ENCODE results near the gene ITGA3. TPM values are rescaled to one million over a fixed set of nuclear protein-coding genes. Genes with fewer than 3 reads are reported as not detected.

Gene ITGA3
- total RNA-seq, 1 experiment from 2014 or later, result 392 TPM

DNA sequence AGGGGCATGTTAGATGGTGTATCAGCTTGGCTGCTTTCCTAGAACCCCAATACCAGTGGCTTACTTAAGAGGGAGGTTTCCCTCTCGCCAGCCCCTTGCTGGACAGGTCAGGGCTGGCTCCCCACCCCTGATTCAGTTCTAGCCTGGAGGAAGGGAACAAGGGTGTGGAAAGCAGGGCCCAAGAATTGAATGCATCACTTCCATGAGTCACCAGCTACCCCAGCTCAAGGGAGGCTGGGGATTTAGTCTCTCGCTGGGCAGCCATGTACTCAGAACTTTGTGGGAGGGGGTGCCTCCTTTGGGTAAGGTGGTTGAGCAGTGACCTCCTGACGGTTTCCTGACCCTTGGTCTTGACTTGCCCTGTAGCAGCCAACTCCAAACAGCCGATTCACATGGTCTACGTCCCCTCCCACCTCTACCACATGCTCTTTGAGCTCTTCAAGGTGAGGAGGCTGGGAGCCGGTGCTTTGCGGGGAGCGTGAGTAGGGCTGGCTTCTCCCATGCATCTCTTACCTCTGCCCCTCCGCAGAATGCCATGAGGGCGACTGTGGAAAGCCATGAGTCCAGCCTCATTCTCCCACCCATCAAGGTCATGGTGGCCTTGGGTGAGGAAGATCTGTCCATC lies 52.0 kb downstream of the ITGA3 start:
- Histone ChIP-seq H3K36me3 (ENCODE audit: control insufficient read depth in 1 of 2, insufficient read depth in 2 of 2, low read length in 2 of 2) (peaks cover 0 to 5% of the 10 kb centered on the region in 2 experiments; a peak in 1 of 4 replicates), H3K27ac (ENCODE audit: low read depth, low read length) (no peak overlapping the region), H3K4me1 (ENCODE audit: control insufficient read depth in 1 of 2, insufficient read depth in 2 of 2, low read length in 2 of 2) (peaks cover under 1 to 10% of the 10 kb centered on the region in 2 experiments; a peak in 2 of 4 replicates), H3K4me2 (ENCODE audit: low read length) (peak overlapping the region; percentile 3; the same call in 1 of the 2 replicates), H3K9ac (ENCODE audit: low read length) (no peak overlapping the region), H4K20me1 (ENCODE audit: insufficient read depth) (no peaks in the 10 kb centered on the region), H3K9me3 (ENCODE audit: control insufficient read depth in 1 of 2, insufficient read depth in 1 of 2, low read depth in 1 of 2, low read length in 2 of 2) (no peaks in the 10 kb centered on the region), H3K79me2 (ENCODE audit: insufficient read depth, low read length) (no peaks in the 10 kb centered on the region), H3K27me3 (ENCODE audit: insufficient read depth, low read length) (no peaks in the 10 kb centered on the region), H2AFZ (ENCODE audit: low read depth, low read length, poor library complexity, severe bottlenecking) (no peak overlapping the region), H3K4me3 (replicated peaks in 1 of 2; ENCODE audit: low read depth in 1 of 2, low read length in 2 of 2) (no peak overlapping the region), H3K9me2 (ENCODE audit: insufficient read depth) (no peaks in the 10 kb centered on the region)
- ChIA-PET CTCF (interaction anchor here (1.9 to 3.2 kb wide), 2 partner anchors 9 to 14 kb away, joined by 8 to 15 read pairs; no protein-coding TSS in a partner anchor), RAD21 (ENCODE audit: low non-redundant PET in 1 of 2, low total read pairs in 2 of 2, uncharacterized antibody in 2 of 2, unreplicated experiment in 2 of 2) (no interaction called here), POLR2A (no interaction called here)
- TF ChIP-seq, protein P1, sequence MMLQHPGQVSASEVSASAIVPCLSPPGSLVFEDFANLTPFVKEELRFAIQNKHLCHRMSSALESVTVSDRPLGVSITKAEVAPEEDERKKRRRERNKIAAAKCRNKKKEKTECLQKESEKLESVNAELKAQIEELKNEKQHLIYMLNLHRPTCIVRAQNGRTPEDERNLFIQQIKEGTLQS (IDR thresholded peaks at IDR 0.05), result no peak
- TF ChIP-seq, protein P2, sequence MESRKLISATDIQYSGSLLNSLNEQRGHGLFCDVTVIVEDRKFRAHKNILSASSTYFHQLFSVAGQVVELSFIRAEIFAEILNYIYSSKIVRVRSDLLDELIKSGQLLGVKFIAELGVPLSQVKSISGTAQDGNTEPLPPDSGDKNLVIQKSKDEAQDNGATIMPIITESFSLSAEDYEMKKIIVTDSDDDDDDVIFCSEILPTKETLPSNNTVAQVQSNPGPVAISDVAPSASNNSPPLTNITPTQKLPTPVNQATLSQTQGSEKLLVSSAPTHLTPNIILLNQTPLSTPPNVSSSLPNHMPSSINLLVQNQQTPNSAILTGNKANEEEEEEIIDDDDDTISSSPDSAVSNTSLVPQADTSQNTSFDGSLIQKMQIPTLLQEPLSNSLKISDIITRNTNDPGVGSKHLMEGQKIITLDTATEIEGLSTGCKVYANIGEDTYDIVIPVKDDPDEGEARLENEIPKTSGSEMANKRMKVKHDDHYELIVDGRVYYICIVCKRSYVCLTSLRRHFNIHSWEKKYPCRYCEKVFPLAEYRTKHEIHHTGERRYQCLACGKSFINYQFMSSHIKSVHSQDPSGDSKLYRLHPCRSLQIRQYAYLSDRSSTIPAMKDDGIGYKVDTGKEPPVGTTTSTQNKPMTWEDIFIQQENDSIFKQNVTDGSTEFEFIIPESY (IDR thresholded peaks at IDR 0.05; ENCODE audit: extremely low read depth, insufficient replicate concordance, low read length), result no peak
- TF ChIP-seq, protein P3, sequence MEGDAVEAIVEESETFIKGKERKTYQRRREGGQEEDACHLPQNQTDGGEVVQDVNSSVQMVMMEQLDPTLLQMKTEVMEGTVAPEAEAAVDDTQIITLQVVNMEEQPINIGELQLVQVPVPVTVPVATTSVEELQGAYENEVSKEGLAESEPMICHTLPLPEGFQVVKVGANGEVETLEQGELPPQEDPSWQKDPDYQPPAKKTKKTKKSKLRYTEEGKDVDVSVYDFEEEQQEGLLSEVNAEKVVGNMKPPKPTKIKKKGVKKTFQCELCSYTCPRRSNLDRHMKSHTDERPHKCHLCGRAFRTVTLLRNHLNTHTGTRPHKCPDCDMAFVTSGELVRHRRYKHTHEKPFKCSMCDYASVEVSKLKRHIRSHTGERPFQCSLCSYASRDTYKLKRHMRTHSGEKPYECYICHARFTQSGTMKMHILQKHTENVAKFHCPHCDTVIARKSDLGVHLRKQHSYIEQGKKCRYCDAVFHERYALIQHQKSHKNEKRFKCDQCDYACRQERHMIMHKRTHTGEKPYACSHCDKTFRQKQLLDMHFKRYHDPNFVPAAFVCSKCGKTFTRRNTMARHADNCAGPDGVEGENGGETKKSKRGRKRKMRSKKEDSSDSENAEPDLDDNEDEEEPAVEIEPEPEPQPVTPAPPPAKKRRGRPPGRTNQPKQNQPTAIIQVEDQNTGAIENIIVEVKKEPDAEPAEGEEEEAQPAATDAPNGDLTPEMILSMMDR (IDR thresholded peaks at IDR 0.05 in 2 of 3, conservative IDR thresholded peaks at IDR 0.05 in 1 of 3; ENCODE audit: borderline replicate concordance in 1 of 3, insufficient read depth in 1 of 3, low read depth in 2 of 3, low read length in 2 of 3), result no peak
- TF ChIP-seq, protein P4, sequence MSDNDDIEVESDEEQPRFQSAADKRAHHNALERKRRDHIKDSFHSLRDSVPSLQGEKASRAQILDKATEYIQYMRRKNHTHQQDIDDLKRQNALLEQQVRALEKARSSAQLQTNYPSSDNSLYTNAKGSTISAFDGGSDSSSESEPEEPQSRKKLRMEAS (IDR thresholded peaks at IDR 0.05), result no peak
- TF ChIP-seq YY1 (IDR thresholded peaks at IDR 0.05; ENCODE audit: extremely low read depth, insufficient replicate concordance, low read depth, low read length) (no peak), SIN3A (IDR thresholded peaks at IDR 0.05; ENCODE audit: low read depth) (no peak), JUND (IDR thresholded peaks at IDR 0.05) (no peak), SRF (IDR thresholded peaks at IDR 0.05; ENCODE audit: low read depth) (no peak)
- intact Hi-C loops (cut with micrococcal nuclease), result no loop called here
- ATAC-seq, result no peak
- no peak for DNase-seq (ENCODE audit: low read depth, low spot score)
- no TSS peak for BruUV-seq (replicated peaks)
